Measurements from ENCODE around the gene MMP1. TPM values are rescaled to one million over a fixed set of nuclear protein-coding genes. Genes with fewer than 3 reads are reported as not detected.

Gene MMP1
- polyA plus RNA-seq, 1 donor (not counting 4 experiments of a cell fraction or from before 2014, with no cell fraction given) = 81.5 TPM

DNA sequence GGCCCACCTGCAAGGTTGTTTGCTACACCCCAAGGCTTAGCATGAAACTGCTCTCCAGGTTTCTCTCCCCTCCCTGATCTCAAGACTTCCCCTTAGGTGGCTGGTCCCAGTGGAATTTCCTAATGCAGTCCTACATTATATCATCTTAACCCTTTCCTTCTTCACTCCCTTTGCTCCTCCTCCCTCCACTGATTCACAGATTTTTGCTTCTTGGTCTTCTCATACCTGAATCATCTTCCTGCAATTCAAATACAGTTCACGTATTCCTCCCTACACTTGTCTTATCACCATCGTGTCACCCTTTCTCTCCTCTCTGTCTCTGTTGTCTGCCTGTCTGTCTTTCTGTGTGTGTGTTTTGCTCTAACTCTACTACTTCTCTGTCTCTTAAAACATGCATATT lies 34.5 kb downstream of the MMP1 start:
- FAIRE-seq (peak; percentile 79), DNase-seq (ENCODE audit: low read depth, low spot score) (no peak)
- peak overlapping the region; percentile 45 for H3K9ac ChIP-seq (ENCODE audit: control insufficient read depth, extremely low read depth, insufficient read depth, low read length)
- H3K79me2 ChIP-seq (ENCODE audit: control insufficient read depth, insufficient read depth, low read length) = no peaks in the 10 kb centered on the region
- peaks cover 52% of the 10 kb centered on the region for H3K4me1 ChIP-seq (ENCODE audit: control insufficient read depth, extremely low read depth, insufficient read depth, low read length)
- H3K4me3 ChIP-seq (ENCODE audit: control insufficient read depth in 2 of 3, extremely low read depth in 1 of 3, insufficient read depth in 2 of 3, low read depth in 1 of 3, low read length in 3 of 3) = no peak overlapping the region
- TF ChIP-seq CTCF (optimal IDR thresholded peaks at IDR 0.05 in 1 of 3, IDR thresholded peaks at IDR 0.05 in 1 of 3, conservative IDR thresholded peaks at IDR 0.05 in 1 of 3; ENCODE audit: extremely low read depth in 1 of 3, insufficient read depth in 2 of 3, low read length in 3 of 3) = no peak
- no peak for TF ChIP-seq EZH2 (IDR thresholded peaks at IDR 0.05; ENCODE audit: low read length)
- H3K27me3 ChIP-seq (ENCODE audit: control insufficient read depth, extremely low read depth, insufficient read depth, low read length) = no peaks in the 10 kb centered on the region
- H3K4me2 ChIP-seq (ENCODE audit: control insufficient read depth, extremely low read depth, insufficient read depth, low read depth, low read length) = peak overlapping the region; percentile 56
- no peaks in the 10 kb centered on the region for H3K9me3 ChIP-seq (ENCODE audit: control insufficient read depth, low read depth, low read length)
- no peaks in the 10 kb centered on the region for H3K9me1 ChIP-seq (ENCODE audit: control insufficient read depth, extremely low read depth, insufficient read depth, low read length)
- dilution Hi-C loops (cut with MboI; ENCODE audit: extremely low pct_ligation_motif_present, low sequenced_read_pairs) = no loop called here
- H4K20me1 ChIP-seq (ENCODE audit: control insufficient read depth, extremely low read depth, insufficient read depth, low read length) = no peaks in the 10 kb centered on the region
- H3K27ac ChIP-seq (ENCODE audit: control insufficient read depth, insufficient read depth, low read length) = peak overlapping the region; percentile 81
- peak overlapping the region; percentile 24 for H2AFZ ChIP-seq (ENCODE audit: control insufficient read depth, low read length)
- no peaks in the 10 kb centered on the region for H3K36me3 ChIP-seq (ENCODE audit: control insufficient read depth in 2 of 2, extremely low read depth in 1 of 2, insufficient read depth in 2 of 2, low read length in 2 of 2)

GRCh38 chr11:102762361-102762767 lies 35.6 kb downstream of the MMP1 start:
- no peaks in the 10 kb centered on the region for H3K9me3 ChIP-seq (ENCODE audit: control insufficient read depth, low read depth, low read length)
- H4K20me1 ChIP-seq (ENCODE audit: control insufficient read depth, extremely low read depth, insufficient read depth, low read length) = no peaks in the 10 kb centered on the region
- H3K36me3 ChIP-seq (ENCODE audit: control insufficient read depth in 2 of 2, extremely low read depth in 1 of 2, insufficient read depth in 2 of 2, low read length in 2 of 2) = no peaks in the 10 kb centered on the region
- no peak overlapping the region for H3K4me3 ChIP-seq (ENCODE audit: control insufficient read depth in 2 of 3, extremely low read depth in 1 of 3, insufficient read depth in 2 of 3, low read depth in 1 of 3, low read length in 3 of 3)
- H3K27ac ChIP-seq (ENCODE audit: control insufficient read depth, insufficient read depth, low read length) = peak overlapping the region; percentile 81
- no peak overlapping the region for H2AFZ ChIP-seq (ENCODE audit: control insufficient read depth, low read length)
- TF ChIP-seq EZH2 (IDR thresholded peaks at IDR 0.05; ENCODE audit: low read length) (no peak), CTCF (optimal IDR thresholded peaks at IDR 0.05 in 1 of 3, IDR thresholded peaks at IDR 0.05 in 1 of 3, conservative IDR thresholded peaks at IDR 0.05 in 1 of 3; ENCODE audit: extremely low read depth in 1 of 3, insufficient read depth in 2 of 3, low read length in 3 of 3) (no peak)
- FAIRE-seq (peak; percentile 91), DNase-seq (ENCODE audit: low read depth, low spot score) (no peak)
- H3K9me1 ChIP-seq (ENCODE audit: control insufficient read depth, extremely low read depth, insufficient read depth, low read length) = no peaks in the 10 kb centered on the region
- H3K27me3 ChIP-seq (ENCODE audit: control insufficient read depth, extremely low read depth, insufficient read depth, low read length) = no peaks in the 10 kb centered on the region
- peak overlapping the region; percentile 42 for H3K9ac ChIP-seq (ENCODE audit: control insufficient read depth, extremely low read depth, insufficient read depth, low read length)
- dilution Hi-C loops (cut with MboI; ENCODE audit: extremely low pct_ligation_motif_present, low sequenced_read_pairs) = no loop called here
- H3K4me1 ChIP-seq (ENCODE audit: control insufficient read depth, extremely low read depth, insufficient read depth, low read length) = peaks cover 56% of the 10 kb centered on the region
- peak overlapping the region; percentile 65 for H3K4me2 ChIP-seq (ENCODE audit: control insufficient read depth, extremely low read depth, insufficient read depth, low read depth, low read length)
- H3K79me2 ChIP-seq (ENCODE audit: control insufficient read depth, insufficient read depth, low read length) = no peaks in the 10 kb centered on the region

All from keratinocyte (primary cell).